MM.1S (cell line): ENCODE data around the gene CRTAC1.

Experiments used
- DNase-seq: peaks from one replicate; pipeline ENCODE4 v3.0.0-alpha.2; 2015
- H2AFZ ChIP-seq: fragments of 300-600 bp; sonication (generic); 2 replicates; pipeline ENCODE4 v1.6.0; 2016; ENCODE audit warnings: antibody characterized with exemption, low read length
- H3F3A ChIP-seq: fragments of 300-600 bp; sonication (generic); 2 replicates; pipeline ENCODE4 v1.6.1; 2016; ENCODE audit warnings: mild to moderate bottlenecking, antibody characterized with exemption, low read length, moderate library complexity, mixed read lengths; ENCODE audit not compliant: insufficient read depth
- H3K27ac ChIP-seq: fragments of 300-600 bp; sonication (generic); 2 replicates; pipeline ENCODE4 v1.5.1; 2016; ENCODE audit warnings: mild to moderate bottlenecking, low read length
- H3K27me3 ChIP-seq: fragments of 300-600 bp; sonication (generic); replicated peaks from 2 replicates; pipeline ENCODE4 v1.6.0; 2016; ENCODE audit warnings: low read length; ENCODE audit not compliant: insufficient read depth
- H3K36me3 ChIP-seq: fragments of 300-600 bp; sonication (generic); replicated peaks from 2 replicates; pipeline ENCODE4 v1.6.1; 2016; ENCODE audit warnings: mild to moderate bottlenecking, low read length, mixed read lengths; ENCODE audit not compliant: insufficient read depth
- H3K4me1 ChIP-seq: fragments of 300-600 bp; sonication (generic); 2 replicates; pipeline ENCODE4 v1.6.1; 2016; ENCODE audit warnings: low read length, mixed read lengths
- H3K4me2 ChIP-seq: fragments of 300-600 bp; sonication (generic); 2 replicates; pipeline ENCODE4 v1.6.0; 2016; ENCODE audit warnings: low read depth, low read length
- H3K4me3 ChIP-seq: fragments of 300-600 bp; sonication (generic); 2 replicates; pipeline ENCODE4 v1.5.1; 2016; ENCODE audit warnings: low read length, mixed read lengths
- H3K79me2 ChIP-seq: fragments of 300-600 bp; sonication (generic); 2 replicates; pipeline ENCODE4 v1.6.1; 2016; ENCODE audit warnings: mixed run types, low read length, mixed read lengths
- H3K9ac ChIP-seq: fragments of 300-600 bp; sonication (generic); 2 replicates; pipeline ENCODE4 v1.6.1; 2016; ENCODE audit warnings: low read length, mixed read lengths
- H3K9me2 ChIP-seq: fragments of 300-600 bp; sonication (generic); replicated peaks from 2 replicates; pipeline ENCODE4 v1.6.1; 2016; ENCODE audit warnings: mild to moderate bottlenecking, low read length, mixed read lengths; ENCODE audit not compliant: insufficient read depth
- H3K9me3 ChIP-seq: fragments of 300-600 bp; sonication (generic); replicated peaks from 2 replicates; pipeline ENCODE4 v1.6.1; 2016; ENCODE audit warnings: mild to moderate bottlenecking, low read length, mixed read lengths; ENCODE audit not compliant: insufficient read depth
- H4K20me1 ChIP-seq: fragments of 300-600 bp; sonication (generic); 2 replicates; pipeline ENCODE4 v1.6.1; 2016; ENCODE audit warnings: mild to moderate bottlenecking, low read length, moderate library complexity, mixed read lengths; ENCODE audit not compliant: insufficient read depth
- CTCF ChIP-seq: fragments of 300-600 bp; sonication (generic); IDR thresholded peaks from 2 replicates; pipeline ENCODE4 v1.5.1; 2016; ENCODE audit warnings: antibody characterized with exemption, low read length, mixed read lengths
- EZH2 ChIP-seq: fragments of 300-600 bp; sonication (generic); optimal IDR thresholded peaks from 2 replicates; pipeline ENCODE3; 2017; ENCODE audit warnings: low read depth, mild to moderate bottlenecking, antibody characterized with exemption, low read length, mixed read lengths
- EZH2phosphoT487 ChIP-seq: fragments of 300-600 bp; sonication (generic); IDR thresholded peaks from 2 replicates; pipeline ENCODE4 v1.6.1; 2018; ENCODE audit warnings: antibody characterized with exemption, low read length

Gene CRTAC1

DNA sequence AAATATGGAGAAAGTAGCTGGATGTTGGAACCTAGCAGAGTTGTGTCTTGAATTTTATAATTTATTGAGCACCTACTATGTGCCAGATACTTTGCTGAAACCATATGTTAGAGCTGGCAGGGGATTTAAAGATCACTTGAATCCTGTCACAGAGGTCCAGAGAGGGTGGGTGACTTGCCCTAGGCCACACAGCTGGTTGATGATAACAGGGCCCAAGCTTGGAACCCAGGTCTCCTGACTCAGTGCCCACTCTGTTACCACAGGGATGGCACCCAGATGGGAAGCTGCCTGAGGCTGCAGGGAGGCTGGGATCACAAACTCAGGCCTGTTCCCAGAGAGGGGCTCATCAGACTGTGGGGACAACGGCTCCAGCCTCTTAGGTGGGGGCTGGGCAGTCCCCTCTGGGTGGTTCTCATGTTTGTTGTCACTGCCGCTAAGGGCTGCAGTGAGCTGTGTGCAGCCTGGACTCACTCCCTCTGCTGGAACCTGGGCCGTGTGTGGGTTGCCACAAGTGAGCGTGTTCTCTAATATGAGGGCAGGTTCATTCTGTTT is 162.2 kb downstream of the CRTAC1 start:
- no peak overlapping the region for H2AFZ ChIP-seq
- peaks cover 28% of the 10 kb centered on the region for H3K27me3 ChIP-seq
- TF ChIP-seq EZH2 (no peak), EZH2phosphoT487 (no peak), CTCF (no peak)
- no peak overlapping the region for H3K4me3 ChIP-seq
- no peak overlapping the region for H3K9ac ChIP-seq
- DNase-seq: no peak
- no peak overlapping the region for H3K4me2 ChIP-seq
- H4K20me1 ChIP-seq: no peaks in the 10 kb centered on the region
- H3K4me1 ChIP-seq: peaks cover 7% of the 10 kb centered on the region; the same call in 1 of the 2 replicates
- no peak overlapping the region for H3K27ac ChIP-seq
- no peaks in the 10 kb centered on the region for H3K9me3 ChIP-seq
- H3K9me2 ChIP-seq: no peaks in the 10 kb centered on the region
- no peaks in the 10 kb centered on the region for H3K36me3 ChIP-seq
- no peaks in the 10 kb centered on the region for H3K79me2 ChIP-seq
- H3F3A ChIP-seq: no peaks in the 10 kb centered on the region

GRCh38 chr10:97867220-97867800 is 163.1 kb downstream of the CRTAC1 start:
- no peak overlapping the region for H3K27ac ChIP-seq
- no peak overlapping the region for H3K4me3 ChIP-seq
- no peak overlapping the region for H3K9ac ChIP-seq
- H3F3A ChIP-seq: no peaks in the 10 kb centered on the region
- no peaks in the 10 kb centered on the region for H3K79me2 ChIP-seq
- TF ChIP-seq CTCF: no peak
- TF ChIP-seq EZH2: no peak
- TF ChIP-seq EZH2phosphoT487: no peak
- H2AFZ ChIP-seq: no peak overlapping the region
- DNase-seq: no peak
- no peaks in the 10 kb centered on the region for H3K9me3 ChIP-seq
- peaks cover 7% of the 10 kb centered on the region; the same call in 1 of the 2 replicates for H3K4me1 ChIP-seq
- H3K36me3 ChIP-seq: no peaks in the 10 kb centered on the region
- peaks cover 32% of the 10 kb centered on the region for H3K27me3 ChIP-seq
- no peaks in the 10 kb centered on the region for H4K20me1 ChIP-seq
- no peaks in the 10 kb centered on the region for H3K9me2 ChIP-seq
- H3K4me2 ChIP-seq: no peak overlapping the region

GRCh38 chr10:97866524-97867219 is 163.7 kb downstream of the CRTAC1 start:
- Histone ChIP-seq H2AFZ (no peak overlapping the region), H3K4me2 (no peak overlapping the region), H3K36me3 (no peaks in the 10 kb centered on the region), H3K9me3 (no peaks in the 10 kb centered on the region), H3K9ac (no peak overlapping the region), H3F3A (no peaks in the 10 kb centered on the region), H3K4me3 (no peak overlapping the region), H3K27me3 (peaks cover 38% of the 10 kb centered on the region), H3K79me2 (no peaks in the 10 kb centered on the region), H3K9me2 (no peaks in the 10 kb centered on the region), H4K20me1 (no peaks in the 10 kb centered on the region), H3K4me1 (peaks cover 7% of the 10 kb centered on the region; the same call in 1 of the 2 replicates), H3K27ac (no peak overlapping the region)
- no peak for DNase-seq
- TF ChIP-seq EZH2 (no peak), CTCF (no peak), EZH2phosphoT487 (no peak)
